H1 (cell line): ENCODE results near the gene ATG16L2. TPM values are rescaled to one million over a fixed set of nuclear protein-coding genes. Genes with fewer than 3 reads are reported as not detected.

Experiments used
- CTCF ChIA-PET: fragments of 300-600 bp; sonication (Branson Sonifier 250); formaldehyde crosslinking; loops from one replicate; lab custom pipeline; 2021; ENCODE audit not compliant: partially characterized antibody; lab: Charles Lee
- POLR2A ChIA-PET: fragments of 300-600 bp; sonication (Branson Sonifier 250); formaldehyde crosslinking; loops from one replicate; lab custom pipeline; 2021; ENCODE audit warnings: inconsistent platforms; ENCODE audit not compliant: partially characterized antibody; lab: Charles Lee
- DNase-seq, 2 experiments: peaks; one replicate each; pipeline versions ENCODE4 v3.0.0 to v3.0.0-alpha.2; 2010 to 2022; ENCODE audit warnings: low spot score in 2 of 2, low read depth in 1 of 2, mixed read lengths in 1 of 2
- FAIRE-seq: peaks from 2 replicates; lab custom pipeline; 2011; peaks lifted over from hg19 to GRCh38; lab: Jason Lieb, UNC
- H2AFZ ChIP-seq: 2 replicates; pipeline ENCODE4 v1.8.1; 2012; ENCODE audit warnings: low read length, inconsistent platforms
- H2AK5ac ChIP-seq: 2 replicates; pipeline ENCODE4 v1.6.1; 2013; ENCODE audit warnings: low read depth, low read length
- H2BK120ac ChIP-seq: replicated peaks from 2 replicates; pipeline ENCODE3; 2013; ENCODE audit warnings: low read depth, low read length, inconsistent platforms
- H2BK12ac ChIP-seq: 2 replicates; pipeline ENCODE4 v1.6.1; 2013; ENCODE audit warnings: low read depth, low read length
- H2BK15ac ChIP-seq: 2 replicates; pipeline ENCODE4 v1.6.1; 2013; ENCODE audit warnings: low read length
- H2BK20ac ChIP-seq: 2 replicates; pipeline ENCODE4 v1.6.1; 2013; ENCODE audit warnings: low read length
- H2BK5ac ChIP-seq: 2 replicates; pipeline ENCODE4 v1.6.1; 2013; ENCODE audit warnings: low read depth, low read length
- H3K14ac ChIP-seq: 2 replicates; pipeline ENCODE4 v1.6.1; 2013; ENCODE audit warnings: inconsistent platforms; ENCODE audit not compliant: insufficient read length
- H3K18ac ChIP-seq: 2 replicates; pipeline ENCODE4 v1.6.1; 2013; ENCODE audit warnings: low read length; ENCODE audit errors: extremely low read depth
- H3K23ac ChIP-seq: 2 replicates; pipeline ENCODE4 v1.6.1; 2013; ENCODE audit warnings: inconsistent platforms; ENCODE audit not compliant: insufficient read length
- H3K23me2 ChIP-seq: 2 replicates; pipeline ENCODE4 v1.6.1; 2013; ENCODE audit warnings: low read depth, low read length
- H3K27ac ChIP-seq: 2 replicates; pipeline ENCODE4 v1.6.1; 2011; ENCODE audit warnings: low read depth, low read length, inconsistent platforms
- H3K27me3 ChIP-seq, 4 experiments: replicated peaks in 1 of 4; 1 replicate in 1 of 4; 2 replicates in 3 of 4; pipeline versions ENCODE4 v1.6.1 to v1.8.1; 2011 to 2013; ENCODE audit warnings: low read length in 3 of 4, mild to moderate bottlenecking in 3 of 4, inconsistent platforms in 2 of 4, mixed read lengths in 2 of 4, moderate library complexity in 1 of 4; ENCODE audit not compliant: control insufficient read depth in 3 of 4, insufficient read depth in 3 of 4; ENCODE audit errors: extremely low read depth in 1 of 4
- H3K36me3 ChIP-seq, 4 experiments: 2 replicates each; pipeline versions ENCODE4 v1.6.1 to v1.8.1; 2011 to 2013; ENCODE audit warnings: mild to moderate bottlenecking in 4 of 4, low read length in 3 of 4, moderate library complexity in 2 of 4, control low read depth in 1 of 4, inconsistent platforms in 1 of 4; ENCODE audit not compliant: insufficient read depth in 4 of 4, control insufficient read depth in 2 of 4
- H3K4ac ChIP-seq: replicated peaks from 2 replicates; pipeline ENCODE3; 2013; ENCODE audit warnings: low read length, low read depth, mixed read lengths, inconsistent platforms; ENCODE audit not compliant: insufficient read length
- H3K4me1 ChIP-seq, 4 experiments: replicated peaks in 1 of 4; 1 replicate in 1 of 4; 2 replicates in 3 of 4; pipeline versions ENCODE4 v1.6.1 to v1.8.1; 2011 to 2013; ENCODE audit warnings: low read length in 3 of 4, inconsistent platforms in 2 of 4, mixed read lengths in 1 of 4; ENCODE audit not compliant: insufficient read depth in 4 of 4, control insufficient read depth in 3 of 4
- H3K4me2 ChIP-seq, 2 experiments: 2 replicates each; pipeline versions ENCODE4 v1.6.1 to v1.8.1; 2011 to 2013; ENCODE audit warnings: low read depth in 2 of 2, low read length in 2 of 2, control low read depth in 1 of 2, inconsistent platforms in 1 of 2, mild to moderate bottlenecking in 1 of 2; ENCODE audit not compliant: insufficient read depth in 1 of 2
- H3K4me3 ChIP-seq, 4 experiments: fragments of 200-600, 300-600 bp in 1 of 4; sonication (generic), shearing (Covaris generic), sonication (Bioruptor Twin) in 1 of 4; 2 replicates each; pipeline versions ENCODE4 v1.5.1 to v1.8.1; 2011 to 2016; ENCODE audit warnings: low read length in 4 of 4, low read depth in 3 of 4, control low read depth in 2 of 4, inconsistent platforms in 2 of 4, mild to moderate bottlenecking in 2 of 4, mixed read lengths in 1 of 4, moderate library complexity in 1 of 4; ENCODE audit not compliant: insufficient read depth in 2 of 4; ENCODE audit errors: extremely low read depth in 1 of 4
- H3K56ac ChIP-seq: replicated peaks from 2 replicates; pipeline ENCODE3; 2013; ENCODE audit warnings: low read depth, mild to moderate bottlenecking, mixed read lengths, low read length, inconsistent platforms; ENCODE audit not compliant: insufficient read length
- H3K79me1 ChIP-seq: 2 replicates; pipeline ENCODE4 v1.6.1; 2013; ENCODE audit warnings: low read depth, low read length, control low read depth
- H3K79me2 ChIP-seq, 2 experiments: 2 replicates each; pipeline versions ENCODE4 v1.6.1 to v1.8.1; 2012 to 2013; ENCODE audit warnings: low read length in 2 of 2, mild to moderate bottlenecking in 2 of 2, inconsistent platforms in 1 of 2; ENCODE audit not compliant: insufficient read depth in 2 of 2, control insufficient read depth in 1 of 2
- H3K9ac ChIP-seq, 4 experiments: replicated peaks in 1 of 4; 1 replicate in 1 of 4; 2 replicates in 3 of 4; pipeline versions ENCODE4 v1.6.1 to v1.8.1; 2011 to 2013; ENCODE audit warnings: low read depth in 3 of 4, low read length in 3 of 4, control low read depth in 2 of 4, mild to moderate bottlenecking in 2 of 4, moderate library complexity in 2 of 4, inconsistent platforms in 1 of 4; ENCODE audit errors: extremely low read depth in 1 of 4
- H3K9me3 ChIP-seq, 2 experiments: 2 replicates each; pipeline versions ENCODE4 v1.6.1 to v1.8.1; 2012 to 2013; ENCODE audit warnings: mild to moderate bottlenecking in 2 of 2, moderate library complexity in 2 of 2, control low read depth in 1 of 2, inconsistent platforms in 1 of 2, low read depth in 1 of 2, low read length in 1 of 2, mixed read lengths in 1 of 2; ENCODE audit not compliant: insufficient read depth in 2 of 2
- H4K20me1 ChIP-seq, 2 experiments: replicated peaks in 1 of 2; 2 replicates each; pipeline versions ENCODE3 to v1.8.1; 2011 to 2013; ENCODE audit warnings: inconsistent platforms in 2 of 2, low read length in 2 of 2, mild to moderate bottlenecking in 1 of 2; ENCODE audit not compliant: insufficient read depth in 2 of 2, control insufficient read depth in 1 of 2
- H4K5ac ChIP-seq: 2 replicates; pipeline ENCODE4 v1.6.1; 2013; ENCODE audit warnings: low read length, low read depth, mixed read lengths, inconsistent platforms; ENCODE audit not compliant: insufficient read length
- H4K8ac ChIP-seq: 2 replicates; pipeline ENCODE4 v1.8.0; 2013; ENCODE audit warnings: mild to moderate bottlenecking, moderate library complexity, low read length, inconsistent platforms; ENCODE audit not compliant: insufficient read depth; ENCODE audit errors: extremely low read depth
- H4K91ac ChIP-seq: replicated peaks from 2 replicates; pipeline ENCODE3; 2013; ENCODE audit warnings: low read length, mixed read lengths, inconsistent platforms; ENCODE audit not compliant: insufficient read length
- GABPA ChIP-seq: IDR thresholded peaks from 2 replicates; pipeline ENCODE4 v1.6.1; 2011; ENCODE audit warnings: mild to moderate bottlenecking, low read length, moderate library complexity, borderline replicate concordance; ENCODE audit not compliant: insufficient read depth
- HDAC2 ChIP-seq, 2 experiments: fragments of 300-600 bp in 1 of 2; sonication (generic) in 1 of 2; IDR thresholded peaks; 2 replicates each; pipeline ENCODE4 v1.6.1; 2011 to 2012; ENCODE audit warnings: low read depth in 2 of 2, low read length in 2 of 2, mild to moderate bottlenecking in 2 of 2, moderate library complexity in 2 of 2, borderline replicate concordance in 1 of 2, inconsistent platforms in 1 of 2
- RXRA ChIP-seq: IDR thresholded peaks from 2 replicates; pipeline ENCODE4 v1.6.1; 2011; ENCODE audit warnings: low read depth, mild to moderate bottlenecking, low read length, moderate library complexity; ENCODE audit not compliant: insufficient read depth
- WGBS, 2 experiments: shearing (Covaris generic) in 1 of 2; methylation state at CpG; one replicate each; pipeline versions ENCODE4 v1.1.6 to v1.1.7; 2013 to 2015; ENCODE audit warnings: low lambda C conversion rate in 2 of 2, mixed read lengths in 2 of 2, inconsistent platforms in 1 of 2, low coverage in 1 of 2, missing lambda C conversion rate in 1 of 2; ENCODE audit not compliant: insufficient replicate concordance in 2 of 2, insufficient coverage in 1 of 2, insufficient read length in 1 of 2; ENCODE audit errors: extremely low coverage in 1 of 2, missing lambda C conversion rate in 1 of 2; 5-methylcytosine and 5-hydroxymethylcytosine counted together
- long read RNA-seq, 2 experiments: library from RNA in 1 of 2; library from capped mRNA in 1 of 2; stranded (forward); transcript quantifications; one replicate each; pipeline ENCODE4 v2.0.0, GENCODE V29; 2021; ENCODE audit warnings: inconsistent platforms in 1 of 2
- polyA minus RNA-seq, 3 experiments: library from RNA; depleted of rRNA, polyadenylated mRNA; stranded (reverse); fragments of >200 nt; gene quantifications; 1 replicate in 2 of 3; 2 replicates in 1 of 3; pipeline ENCODE4 v1.2.3, GENCODE V29; 2011
- polyA plus RNA-seq, 7 experiments: library from polyadenylated mRNA; depleted of rRNA in 3 of 7; stranded (reverse) in 5 of 7; unstranded in 2 of 7; fragments of >200 nt in 5 of 7; fragments of 200-250 nt in 2 of 7; gene quantifications; 1 replicate in 5 of 7; 2 replicates in 1 of 7; 4 replicates in 1 of 7; pipeline versions ENCODE4 v1.2.1 to v1.2.3, GENCODE V29; 2011 to 2013; ENCODE audit warnings: missing spikeins in 2 of 7, mixed read lengths in 2 of 7
- total RNA-seq: library from RNA; stranded (reverse); fragmentation: NEBNext Ultra II Directional; extraction: Animal tissue kit (Norgen Biotek cat#: 25700); gene quantifications from 2 replicates; pipeline ENCODE4 v1.2.1, GENCODE V29; 2021
- TF ChIP-seq, protein P1 (sequence below): IDR thresholded peaks from 2 replicates; pipeline ENCODE4 v1.6.1; 2012; ENCODE audit warnings: inconsistent platforms

The ATG16L2 gene, protein sequence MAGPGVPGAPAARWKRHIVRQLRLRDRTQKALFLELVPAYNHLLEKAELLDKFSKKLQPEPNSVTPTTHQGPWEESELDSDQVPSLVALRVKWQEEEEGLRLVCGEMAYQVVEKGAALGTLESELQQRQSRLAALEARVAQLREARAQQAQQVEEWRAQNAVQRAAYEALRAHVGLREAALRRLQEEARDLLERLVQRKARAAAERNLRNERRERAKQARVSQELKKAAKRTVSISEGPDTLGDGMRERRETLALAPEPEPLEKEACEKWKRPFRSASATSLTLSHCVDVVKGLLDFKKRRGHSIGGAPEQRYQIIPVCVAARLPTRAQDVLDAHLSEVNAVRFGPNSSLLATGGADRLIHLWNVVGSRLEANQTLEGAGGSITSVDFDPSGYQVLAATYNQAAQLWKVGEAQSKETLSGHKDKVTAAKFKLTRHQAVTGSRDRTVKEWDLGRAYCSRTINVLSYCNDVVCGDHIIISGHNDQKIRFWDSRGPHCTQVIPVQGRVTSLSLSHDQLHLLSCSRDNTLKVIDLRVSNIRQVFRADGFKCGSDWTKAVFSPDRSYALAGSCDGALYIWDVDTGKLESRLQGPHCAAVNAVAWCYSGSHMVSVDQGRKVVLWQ
- 11.0 and 11.7 TPM in 2 replicates for total RNA-seq
- 18.5 and 23.4 TPM in 2 replicates for polyA plus RNA-seq (2011; rRNA removed)
- polyA plus RNA-seq (2011; cell fraction: cytosol; rRNA removed): 26.6 TPM
- polyA plus RNA-seq (2011; cell fraction: nucleus; rRNA removed): 154 TPM
- polyA plus RNA-seq (2012, experiment 1 of 2): 11.4 to 21.9 TPM (median 16.3 TPM) in 4 replicates
- polyA plus RNA-seq (2012, experiment 2 of 2): 6.5 TPM
- 7.1 TPM for polyA plus RNA-seq (2013, experiment 1 of 2)
- polyA plus RNA-seq (2013, experiment 2 of 2): 6.3 TPM
- polyA minus RNA-seq (2011; rRNA and poly(A)+ RNA removed): 15.4 and 15.5 TPM in 2 replicates
- polyA minus RNA-seq (2011; cell fraction: cytosol; rRNA and poly(A)+ RNA removed): 7.7 TPM
- 34.3 TPM for polyA minus RNA-seq (2011; cell fraction: nucleus; rRNA and poly(A)+ RNA removed)
- long read RNA-seq, experiment 1, partial matches to known transcripts: 0 of 1 reads
- long read RNA-seq, experiment 1, other reads (novel, unspliced or antisense): 0 of 1 reads
- long read RNA-seq, experiment 2: 0 reads

- Histone ChIP-seq H4K20me1 (peaks cover 0 to 4% of the 10 kb centered on the region in 2 experiments), H3K79me2 (peaks cover 0 to 2% of the 10 kb centered on the region in 2 experiments; a peak in 1 of 4 replicates), H2AK5ac (no peak within 1 kb of the TSS), H4K8ac (peak within 1 kb of the TSS; percentile 98), H3K14ac (peak within 1 kb of the TSS; percentile 11), H3K56ac (peak within 1 kb of the TSS; percentile 98), H3K27me3 (peaks cover 0 to 7% (median 4%) of the 10 kb centered on the region in 4 experiments; a peak in 4 of 7 replicates), H2BK5ac (peak within 1 kb of the TSS; percentile 97), H3K4ac (peak within 1 kb of the TSS; percentile 91), H3K23me2 (peaks cover 12% of the 10 kb centered on the region; the same call in 1 of the 2 replicates), H2BK120ac (peak within 1 kb of the TSS; percentile 94), H3K4me3 (peak within 1 kb of the TSS; percentile 58 to 84 (median 79)), H4K5ac (peak within 1 kb of the TSS; percentile 94), H4K91ac (peak within 1 kb of the TSS; percentile 98), H3K18ac (peak within 1 kb of the TSS; percentile 94), H2BK12ac (peak within 1 kb of the TSS; percentile 87; the same call in 1 of the 2 replicates), H3K9ac (peak within 1 kb of the TSS; percentile 87 to 91 (median 90)), H3K27ac (peak within 1 kb of the TSS; percentile 93), H2AFZ (peak within 1 kb of the TSS; percentile 19), H3K79me1 (no peaks in the 10 kb centered on the region), H3K9me3 (no peaks in the 10 kb centered on the region), H3K4me1 (peaks cover 0 to 15% (median 9%) of the 10 kb centered on the region in 4 experiments; a peak in 5 of 7 replicates), H3K23ac (no peak within 1 kb of the TSS), H2BK15ac (peak within 1 kb of the TSS; percentile 88; the same call in 1 of the 2 replicates), H2BK20ac (no peak within 1 kb of the TSS), H3K4me2 (peak within 1 kb of the TSS; percentile 75 to 97), H3K36me3 (no peaks in the 10 kb centered on the region)
- POLR2A ChIA-PET: interaction anchor here (0.5 to 1.1 kb wide), 4 partner anchors 8 to 650 kb away, joined by 3 to 6 read pairs (median 4); partner anchors contain the start of gene STARD10
- CTCF ChIA-PET: interaction anchor here (0.9 to 5.1 kb wide), 9 partner anchors 10 to 229 kb away, joined by 3 to 29 read pairs (median 5); no protein-coding TSS in a partner anchor
- DNase-seq (peak; percentile 50 to 93), FAIRE-seq (no peak)
- 2% methylated on average over 71 of the region's 75 CpGs; no CpG with 5 or more reads in 1 of the 2 experiments for WGBS, 2 experiments
- TF ChIP-seq GABPA: no peak
- TF ChIP-seq RXRA: no peak
- TF ChIP-seq HDAC2 (IDR thresholded peaks at IDR 0.05; ENCODE audit: borderline replicate concordance in 1 of 2, low read depth in 2 of 2, low read length in 2 of 2): peak in 1 of 2 experiments; percentile 50; a peak in 1 of 4 replicates
- TF ChIP-seq, protein P1, sequence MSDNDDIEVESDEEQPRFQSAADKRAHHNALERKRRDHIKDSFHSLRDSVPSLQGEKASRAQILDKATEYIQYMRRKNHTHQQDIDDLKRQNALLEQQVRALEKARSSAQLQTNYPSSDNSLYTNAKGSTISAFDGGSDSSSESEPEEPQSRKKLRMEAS: peak; percentile 48
Observed at GRCh38 chr11:72814286-72815109, at the start of gene ATG16L2. Gene ATG16L2, plus strand, starts transcription at chr11:72814411. Its CDS starts 35 bp downstream, at chr11:72814446.
